B cell (primary cell): ENCODE results near the gene PIAS4. TPM values are rescaled to one million over a fixed set of nuclear protein-coding genes. Genes with fewer than 3 reads are reported as not detected.

Source experiments
- ATAC-seq: fragments of 200-7000 bp; cut with Tn5 transposase; one replicate; pipeline ENCODE4 v1.10.0; 2021; ENCODE audit warnings: low read depth, mild to moderate bottlenecking, moderate number of reproducible peaks, moderate library complexity
- CTCF ChIA-PET: fragments of 350-600 bp; sonication (Branson Sonifier 250); formaldehyde crosslinking; loops from one replicate; lab custom pipeline; 2021; ENCODE audit warnings: antibody characterized with exemption, inconsistent platforms; lab: Charles Lee
- POLR2A ChIA-PET: fragments of 350-600 bp; sonication (Branson Sonifier 250); formaldehyde crosslinking; loops from one replicate; lab custom pipeline; 2021; ENCODE audit warnings: antibody characterized with exemption; lab: Charles Lee
- DNase-seq: peaks from one replicate; pipeline ENCODE4 v3.0.0; 2013
- H2AFZ ChIP-seq: 2 replicates; pipeline ENCODE4 v1.6.1; 2012; ENCODE audit warnings: mild to moderate bottlenecking, low read depth, low read length; ENCODE audit not compliant: insufficient read depth, poor library complexity, severe bottlenecking
- H3K27ac ChIP-seq, 2 donors: 1 replicate in 1 of 2; 2 replicates in 1 of 2; pipeline ENCODE4 v1.5.1; 2012 to 2013; ENCODE audit warnings: low read length in 2 of 2, mild to moderate bottlenecking in 2 of 2, moderate library complexity in 1 of 2
- H3K27me3 ChIP-seq, 4 experiments: fragments of 200-600 bp in 1 of 4; sonication (generic) in 1 of 4; replicated peaks in 1 of 4; 1 replicate in 2 of 4; 2 replicates in 2 of 4; pipeline versions ENCODE4 v1.6.1 to v1.7.0; 2013 to 2016; ENCODE audit warnings: low read length in 3 of 4, mild to moderate bottlenecking in 2 of 4, mixed read lengths in 1 of 4, moderate library complexity in 1 of 4; ENCODE audit not compliant: insufficient read depth in 4 of 4, control insufficient read depth in 3 of 4; ENCODE audit errors: control extremely low read depth in 1 of 4
- H3K36me3 ChIP-seq, 2 experiments: replicated peaks in 1 of 2; 1 replicate in 1 of 2; 2 replicates in 1 of 2; pipeline versions ENCODE4 v1.6.1 to v1.7.1; 2013; ENCODE audit warnings: low read length in 1 of 2; ENCODE audit not compliant: insufficient read depth in 2 of 2, control insufficient read depth in 1 of 2; ENCODE audit errors: control extremely low read depth in 1 of 2, extremely low read depth in 1 of 2
- H3K4me1 ChIP-seq, 2 donors: fragments of 200-600 bp in 1 of 2; sonication (generic) in 1 of 2; 1 replicate in 1 of 2; 2 replicates in 1 of 2; pipeline versions ENCODE4 v1.5.1 to v1.6.1; 2013 to 2017; ENCODE audit warnings: low read length in 2 of 2; ENCODE audit not compliant: control insufficient read depth in 2 of 2, insufficient read depth in 2 of 2
- H3K4me2 ChIP-seq: replicated peaks from 2 replicates; pipeline ENCODE3; 2012; ENCODE audit warnings: mild to moderate bottlenecking, low read depth, low read length; ENCODE audit not compliant: poor library complexity, severe bottlenecking
- H3K4me3 ChIP-seq, 5 experiments: fragments of 200-600 bp in 1 of 5; sonication (generic) in 1 of 5; 1 replicate in 3 of 5; 2 replicates in 2 of 5; pipeline versions ENCODE4 v1.5.1 to v1.7.0; 2011 to 2016; ENCODE audit warnings: low read length in 4 of 5, mild to moderate bottlenecking in 4 of 5, low read depth in 2 of 5, control low read depth in 1 of 5, moderate library complexity in 1 of 5; ENCODE audit not compliant: insufficient read depth in 1 of 5; ENCODE audit errors: control extremely low read depth in 1 of 5, extremely low read depth in 1 of 5
- H3K79me2 ChIP-seq: fragments of 200-600 bp; sonication (generic); one replicate; pipeline ENCODE4 v1.6.0; 2016; ENCODE audit warnings: low read length; ENCODE audit not compliant: control insufficient read depth, insufficient read depth
- H3K9ac ChIP-seq: fragments of 200-600 bp; sonication (generic); 2 replicates; pipeline ENCODE4 v1.6.1; 2017; ENCODE audit warnings: mild to moderate bottlenecking, low read length, moderate library complexity
- H3K9me3 ChIP-seq, 3 donors: one replicate each; pipeline versions ENCODE4 v1.6.1 to v1.7.1; 2013; ENCODE audit warnings: low read length in 2 of 3; ENCODE audit not compliant: control insufficient read depth in 2 of 3, insufficient read depth in 1 of 3; ENCODE audit errors: control extremely low read depth in 1 of 3
- H4K20me1 ChIP-seq: 2 replicates; pipeline ENCODE4 v1.6.0; 2012; ENCODE audit warnings: mild to moderate bottlenecking, low read length; ENCODE audit not compliant: insufficient read depth, control insufficient read depth, poor library complexity, severe bottlenecking
- H3K27ac Mint-ChIP-seq: one replicate; pipeline ENCODE4 v1.8.0; 2021; ENCODE audit warnings: mixed read lengths
- H3K27me3 Mint-ChIP-seq: one replicate; pipeline ENCODE4 v1.8.0; 2021; ENCODE audit warnings: mixed read lengths
- H3K4me1 Mint-ChIP-seq: one replicate; pipeline ENCODE4 v1.8.0; 2021; ENCODE audit warnings: mixed read lengths
- H3K4me3 Mint-ChIP-seq: one replicate; pipeline ENCODE4 v1.8.0; 2021; ENCODE audit warnings: mixed read lengths
- H3K9me3 Mint-ChIP-seq: one replicate; pipeline ENCODE4 v1.8.0; 2022; ENCODE audit warnings: mixed read lengths; ENCODE audit not compliant: insufficient read depth
- CTCF ChIP-seq: fragments of 200-600 bp; IDR thresholded peaks from one replicate; pipeline ENCODE4 v1.8.0; 2022; ENCODE audit warnings: antibody characterized with exemption, mild to moderate bottlenecking
- EZH2 ChIP-seq: IDR thresholded peaks from 2 replicates; pipeline ENCODE4 v1.6.1; 2012; ENCODE audit warnings: borderline replicate concordance, low read depth, mild to moderate bottlenecking, moderate library complexity, low read length; ENCODE audit not compliant: insufficient read depth, poor library complexity, severe bottlenecking
- WGBS: methylation state at CpG from one replicate; pipeline ENCODE4 v1.1.5; 2013; ENCODE audit warnings: missing lambda C conversion rate; ENCODE audit not compliant: insufficient coverage; 5-methylcytosine and 5-hydroxymethylcytosine counted together
- intact Hi-C: fragments of 100-400 bp; cut with micrococcal nuclease; formaldehyde crosslinking; loops from one replicate; pipeline ENCODE4 v1.10.0; 2022
- polyA plus RNA-seq: library from polyadenylated mRNA; depleted of rRNA; stranded (reverse); fragments of >200 nt; gene quantifications from 2 replicates; pipeline ENCODE4 v1.2.3, GENCODE V29; 2012
- total RNA-seq, 2 donors: library from RNA; stranded (reverse); fragments of 120-200 nt in 1 of 2; gene quantifications; 1 replicate in 1 of 2; 2 replicates in 1 of 2; pipeline versions ENCODE4 v1.2.3 to v1.2.4, GENCODE V29; 2013 to 2022

Gene PIAS4
- total and polyA plus RNA-seq, 2 donors (not counting 1 experiment from before 2014, with no cell fraction given), result 13.7 to 56.8 TPM

DNA sequence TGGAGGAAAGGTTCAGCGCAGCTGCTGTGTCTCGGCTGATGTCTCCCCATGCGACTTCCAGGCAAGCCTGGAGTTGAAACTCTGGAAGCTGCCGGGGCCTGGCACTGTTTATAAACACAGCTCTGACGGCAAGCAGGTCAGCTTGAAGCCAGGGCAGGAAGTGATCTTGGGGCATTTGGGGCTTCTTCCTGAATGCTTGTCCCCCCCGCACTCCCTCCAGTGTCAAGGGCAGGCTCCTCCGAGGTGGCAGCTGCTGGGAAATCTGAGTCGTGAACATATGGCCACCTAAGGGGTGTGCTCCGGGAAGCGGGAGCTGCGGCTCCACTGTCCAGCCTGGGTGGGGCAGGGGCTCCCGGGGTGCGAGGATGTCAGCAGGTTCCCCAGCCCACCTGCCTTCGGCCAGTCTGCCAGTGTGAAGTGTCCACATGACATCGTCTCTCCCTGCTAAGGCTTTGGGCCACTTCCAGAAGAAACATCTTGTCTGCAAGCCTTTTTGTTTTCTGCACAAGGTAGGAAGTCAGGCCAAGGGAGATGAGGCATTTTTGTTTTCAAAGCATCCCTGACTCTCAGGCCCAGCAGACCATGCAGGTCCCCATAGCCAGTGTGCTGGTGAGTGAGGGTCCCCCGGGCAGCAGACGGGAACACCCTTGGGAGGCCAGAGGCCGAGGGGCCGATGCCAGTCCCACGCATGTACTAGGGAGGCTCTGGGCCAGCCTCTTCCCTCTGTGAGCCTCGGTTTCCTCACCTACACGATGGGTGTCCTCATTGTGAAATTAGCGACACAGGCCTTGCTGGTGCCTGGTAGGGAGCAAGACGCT, 2.7 kb downstream of the PIAS4 start:
- no peak overlapping the region for H3K27ac ChIP-seq
- H3K4me2 ChIP-seq, result no peak overlapping the region
- ChIA-PET CTCF (interaction anchor here (0.8 kb wide), 1 partner anchor 22 kb away, joined by 3 read pairs; no protein-coding TSS in a partner anchor), POLR2A (interaction anchor here (0.5 kb wide), 2 partner anchors 29 to 222 kb away, joined by 3 to 4 read pairs; no protein-coding TSS in a partner anchor)
- DNase-seq (no peak), ATAC-seq (no peak)
- H4K20me1 ChIP-seq, result peaks cover 73% of the 10 kb centered on the region
- H3K36me3 ChIP-seq, result peaks cover 0 to 28% of the 10 kb centered on the region in 2 experiments
- H3K27ac Mint-ChIP-seq, result peak overlapping the region; percentile 63
- H2AFZ ChIP-seq, result no peak overlapping the region
- H3K9ac ChIP-seq, result no peak overlapping the region
- 96% methylated on average over 24 of the region's 24 CpGs for WGBS
- H3K4me3 Mint-ChIP-seq, result peak overlapping the region; percentile 87
- H3K27me3 Mint-ChIP-seq, result no peaks in the 10 kb centered on the region
- no peak for TF ChIP-seq EZH2
- no peak for TF ChIP-seq CTCF
- H3K4me1 ChIP-seq, result peaks cover 14 to 35% of the 10 kb centered on the region in 2 donors
- peaks cover 42% of the 10 kb centered on the region for H3K4me1 Mint-ChIP-seq
- H3K27me3 ChIP-seq, result no peaks in the 10 kb centered on the region
- peaks cover 0 to 3% (median 0%) of the 10 kb centered on the region in 3 donors for H3K9me3 ChIP-seq
- peaks cover 83% of the 10 kb centered on the region for H3K79me2 ChIP-seq
- no peaks in the 10 kb centered on the region for H3K9me3 Mint-ChIP-seq
- H3K4me3 ChIP-seq, result no peak overlapping the region
- intact Hi-C loops, result loop anchor here (5.0 kb wide), 1 partner anchor 503 kb away; the partner anchor contains the start of gene FZR1

GRCh38 chr19:4010808-4011110, 3.2 kb downstream of the PIAS4 start:
- CTCF ChIA-PET, result interaction anchor here (0.6 to 0.8 kb wide), 2 partner anchors 23 to 148 kb away, joined by 3 to 4 read pairs; no protein-coding TSS in a partner anchor

More at GRCh38 chr19:4010808-4011110, 3.2 kb downstream of the PIAS4 start:
- intact Hi-C loops, result no loop called here
- DNase-seq (no peak), ATAC-seq (no peak)
- Mint-ChIP-seq H3K9me3 (no peaks in the 10 kb centered on the region), H3K4me1 (peaks cover 42% of the 10 kb centered on the region), H3K27me3 (no peaks in the 10 kb centered on the region), H3K27ac (no peak overlapping the region), H3K4me3 (no peak overlapping the region)
- H4K20me1 ChIP-seq, result peaks cover 79% of the 10 kb centered on the region
- POLR2A ChIA-PET, result interaction anchor here (0.5 kb wide), 1 partner anchor 29 kb away, joined by 3 read pairs; no protein-coding TSS in a partner anchor
- no peak overlapping the region for H2AFZ ChIP-seq
- peaks cover 0 to 3% (median 0%) of the 10 kb centered on the region in 3 donors for H3K9me3 ChIP-seq
- peaks cover 14 to 35% of the 10 kb centered on the region in 2 donors for H3K4me1 ChIP-seq
- no peak overlapping the region for H3K4me3 ChIP-seq
- no peaks in the 10 kb centered on the region for H3K27me3 ChIP-seq
- no peak overlapping the region for H3K27ac ChIP-seq
- H3K4me2 ChIP-seq, result no peak overlapping the region
- TF ChIP-seq EZH2 (no peak), CTCF (no peak)
- H3K9ac ChIP-seq, result no peak overlapping the region
- 97% methylated on average over 14 of the region's 14 CpGs for WGBS
- peaks cover 0 to 33% of the 10 kb centered on the region in 2 experiments for H3K36me3 ChIP-seq
- peaks cover 89% of the 10 kb centered on the region for H3K79me2 ChIP-seq
